Measurements from ENCODE around the gene NOS3. TPM values are rescaled to one million over a fixed set of nuclear protein-coding genes. Genes with fewer than 3 reads are reported as not detected.

Gene NOS3
- total RNA-seq (2014; rRNA removed): 0.13 TPM in 1 of 2 replicates, not detected in the other
- polyA plus RNA-seq (2012): 0.39 TPM

- DNase-seq (ENCODE audit: low read depth): peak; percentile 21
These were observed at the start of gene NOS3 for GRCh38 chr7:150990416-150991186. Gene NOS3, plus strand, starts transcription at chr7:150991017. Its CDS starts 2,787 bp downstream, at chr7:150993804.

GRCh38 chr7:150941351-150942000 is 49.3 kb upstream of the NOS3 start:
- no peak for DNase-seq (ENCODE audit: low read depth)

- no peak for DNase-seq (ENCODE audit: low read depth)
These were observed 48.7 kb upstream of the NOS3 start for GRCh38 chr7:150942001-150942590.

- no peak for DNase-seq (ENCODE audit: low read depth)
These were observed 48.0 kb upstream of the NOS3 start for GRCh38 chr7:150942591-150943452.

- DNase-seq (ENCODE audit: low read depth): no peak
These were observed 47.4 kb upstream of the NOS3 start for GRCh38 chr7:150943453-150943814.

- no peak for DNase-seq (ENCODE audit: low read depth)
These were observed 46.5 kb upstream of the NOS3 start for GRCh38 chr7:150944066-150945042.

GRCh38 chr7:150945171-150945852 is 45.5 kb upstream of the NOS3 start:
- no peak for DNase-seq (ENCODE audit: low read depth)

GRCh38 chr7:150945853-150946420 is 44.9 kb upstream of the NOS3 start:
- no peak for DNase-seq (ENCODE audit: low read depth)

- DNase-seq (ENCODE audit: low read depth): no peak
These were observed 44.2 kb upstream of the NOS3 start for GRCh38 chr7:150946421-150947240.

GRCh38 chr7:150947241-150947745 is 43.5 kb upstream of the NOS3 start:
- no peak for DNase-seq (ENCODE audit: low read depth)

- no peak for DNase-seq (ENCODE audit: low read depth)
These were observed 42.8 kb upstream of the NOS3 start for GRCh38 chr7:150947761-150948651.

- DNase-seq (ENCODE audit: low read depth): no peak
These were observed 42.0 kb upstream of the NOS3 start for GRCh38 chr7:150948791-150949251.

- DNase-seq (ENCODE audit: low read depth): no peak
These were observed 41.3 kb upstream of the NOS3 start for GRCh38 chr7:150949564-150949963.

- no peak for DNase-seq (ENCODE audit: low read depth)
These were observed 40.8 kb upstream of the NOS3 start for GRCh38 chr7:150949971-150950491.

GRCh38 chr7:150950496-150951180 is 40.2 kb upstream of the NOS3 start:
- no peak for DNase-seq (ENCODE audit: low read depth)

GRCh38 chr7:150951181-150951520 is 39.7 kb upstream of the NOS3 start:
- DNase-seq (ENCODE audit: low read depth): no peak

GRCh38 chr7:150951521-150951920 is 39.3 kb upstream of the NOS3 start:
- DNase-seq (ENCODE audit: low read depth): no peak
